C4-2B (cell line): Measurements from ENCODE around the gene BTBD17.

Source experiments
- H3K27ac ChIP-seq: fragments of 450-650 bp; 2 replicates; pipeline ENCODE4 v1.5.1; 2017
- ZFX ChIP-seq: fragments of 450-650 bp; IDR thresholded peaks from 2 replicates; pipeline ENCODE4 v1.6.1; 2017
- TF ChIP-seq, protein P1 (sequence below): fragments of 450-650 bp; conservative IDR thresholded peaks from 2 replicates; pipeline ENCODE4 v1.5.1; 2017; ENCODE audit warnings: mild to moderate bottlenecking

Gene BTBD17

DNA sequence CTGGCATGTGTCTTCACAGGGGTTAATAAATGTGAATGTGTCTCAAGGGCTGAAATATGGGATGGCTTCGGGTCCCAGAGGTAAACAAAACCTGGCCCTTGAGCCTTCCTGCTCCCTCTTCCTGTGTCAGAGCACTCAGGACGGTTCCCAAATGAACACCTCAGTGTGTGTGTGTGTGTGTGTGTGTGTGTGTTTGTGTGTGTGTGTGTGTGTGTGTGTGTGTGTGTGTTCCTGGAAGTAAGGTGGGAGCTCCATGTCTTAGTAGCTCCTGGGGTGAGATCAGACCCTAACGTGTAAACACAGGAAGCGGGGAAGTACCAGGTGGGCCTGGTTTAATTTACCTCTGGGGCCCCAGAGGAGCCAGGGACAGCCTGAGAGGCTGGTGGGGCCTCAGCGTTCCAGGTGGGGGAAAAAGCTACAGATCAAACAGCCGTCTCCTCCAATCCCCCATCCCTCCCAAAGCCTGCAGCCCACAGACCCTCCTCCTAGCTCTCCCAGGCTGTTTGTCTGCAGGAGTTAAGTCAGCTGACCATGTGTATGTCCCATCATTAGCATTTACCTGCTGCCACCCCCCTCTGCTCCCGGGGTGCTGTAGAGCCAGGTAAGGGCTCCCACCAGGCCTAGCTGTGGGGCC is 29.5 kb downstream of the BTBD17 start:
- H3K27ac ChIP-seq: no peak overlapping the region
- TF ChIP-seq ZFX: no peak
- TF ChIP-seq, protein P1, sequence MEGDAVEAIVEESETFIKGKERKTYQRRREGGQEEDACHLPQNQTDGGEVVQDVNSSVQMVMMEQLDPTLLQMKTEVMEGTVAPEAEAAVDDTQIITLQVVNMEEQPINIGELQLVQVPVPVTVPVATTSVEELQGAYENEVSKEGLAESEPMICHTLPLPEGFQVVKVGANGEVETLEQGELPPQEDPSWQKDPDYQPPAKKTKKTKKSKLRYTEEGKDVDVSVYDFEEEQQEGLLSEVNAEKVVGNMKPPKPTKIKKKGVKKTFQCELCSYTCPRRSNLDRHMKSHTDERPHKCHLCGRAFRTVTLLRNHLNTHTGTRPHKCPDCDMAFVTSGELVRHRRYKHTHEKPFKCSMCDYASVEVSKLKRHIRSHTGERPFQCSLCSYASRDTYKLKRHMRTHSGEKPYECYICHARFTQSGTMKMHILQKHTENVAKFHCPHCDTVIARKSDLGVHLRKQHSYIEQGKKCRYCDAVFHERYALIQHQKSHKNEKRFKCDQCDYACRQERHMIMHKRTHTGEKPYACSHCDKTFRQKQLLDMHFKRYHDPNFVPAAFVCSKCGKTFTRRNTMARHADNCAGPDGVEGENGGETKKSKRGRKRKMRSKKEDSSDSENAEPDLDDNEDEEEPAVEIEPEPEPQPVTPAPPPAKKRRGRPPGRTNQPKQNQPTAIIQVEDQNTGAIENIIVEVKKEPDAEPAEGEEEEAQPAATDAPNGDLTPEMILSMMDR: no peak

DNA sequence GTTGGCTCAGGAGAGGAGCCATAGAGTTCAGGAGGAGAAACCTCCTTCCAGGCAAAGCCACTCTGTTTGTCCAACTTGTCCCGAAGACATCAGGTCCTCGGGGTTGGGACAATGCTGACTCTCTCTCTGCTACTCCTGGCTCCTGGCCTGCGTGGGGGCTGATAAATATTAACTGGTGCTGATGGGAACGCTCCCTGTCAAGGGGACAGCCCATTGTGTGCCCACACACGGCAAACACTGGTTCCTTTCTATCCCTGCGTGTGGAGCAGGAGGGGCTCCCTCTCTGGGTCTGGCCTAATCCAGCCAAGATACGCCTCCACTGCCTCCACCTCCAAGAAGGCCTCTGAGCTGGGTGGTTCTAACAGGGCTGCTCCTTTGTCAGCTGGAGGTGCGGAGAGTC is 31.2 kb downstream of the BTBD17 start:
- TF ChIP-seq, protein P1: no peak
- no peak for TF ChIP-seq ZFX
- no peak overlapping the region for H3K27ac ChIP-seq

- no peak for TF ChIP-seq ZFX
- TF ChIP-seq, protein P1: no peak
- no peak overlapping the region for H3K27ac ChIP-seq
These were observed 32.3 kb downstream of the BTBD17 start for GRCh38 chr17:74329378-74329777.

GRCh38 chr17:74328487-74328886 is 33.2 kb downstream of the BTBD17 start:
- no peak for TF ChIP-seq ZFX
- TF ChIP-seq, protein P1: no peak
- H3K27ac ChIP-seq: no peak overlapping the region

DNA sequence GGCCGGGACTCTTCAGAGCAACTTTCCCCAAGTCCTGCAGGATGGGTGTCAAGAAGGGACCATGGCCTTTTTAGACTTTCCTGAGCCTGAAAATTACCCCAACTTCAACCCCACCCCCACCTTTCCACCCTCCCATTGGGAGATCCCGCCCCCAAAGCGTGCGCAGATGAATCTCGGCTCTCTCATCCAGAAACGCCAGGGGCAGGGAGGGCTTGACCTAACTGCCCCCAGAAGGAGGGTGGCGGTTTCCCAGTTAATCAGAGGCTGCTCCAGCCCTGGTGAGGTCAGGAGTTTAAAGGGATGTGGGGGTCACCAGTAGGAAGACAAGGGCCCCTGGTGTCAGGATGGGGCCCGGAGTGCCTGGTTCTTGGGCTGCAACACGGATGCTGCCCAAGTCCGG is 35.2 kb downstream of the BTBD17 start:
- no peak overlapping the region for H3K27ac ChIP-seq
- TF ChIP-seq ZFX: no peak
- TF ChIP-seq, protein P1: no peak

DNA sequence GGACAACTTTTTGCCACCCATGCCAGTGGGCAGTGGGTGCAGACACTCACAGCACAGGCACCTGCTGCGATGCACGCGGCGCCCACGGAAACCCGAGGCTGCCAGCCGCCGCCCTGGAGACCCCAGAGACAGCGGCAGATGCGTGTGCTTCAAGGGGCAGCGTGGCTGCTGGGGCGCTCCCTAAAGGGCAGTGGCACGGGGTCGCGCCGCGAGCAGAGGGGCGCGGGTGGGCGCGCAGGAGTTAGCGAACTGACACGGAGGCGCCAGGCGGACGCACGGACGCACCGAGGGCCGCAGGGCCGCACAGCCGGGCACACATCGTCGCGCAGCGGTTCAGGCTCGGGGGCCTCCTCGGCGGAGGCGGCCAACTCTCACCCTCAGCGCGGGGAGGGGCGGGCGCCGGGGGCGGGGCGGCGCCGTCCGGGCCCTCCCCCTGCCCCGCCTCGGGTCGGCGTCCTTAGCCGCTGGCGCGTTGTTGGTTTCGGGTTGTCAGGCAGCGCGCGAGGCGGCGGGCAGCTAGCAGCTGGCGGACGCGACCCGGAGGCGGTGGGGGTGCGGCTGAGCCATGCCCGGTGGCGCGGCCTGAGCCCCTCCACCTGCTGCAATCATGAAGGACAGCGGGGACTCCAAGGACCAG is 35.8 kb downstream of the BTBD17 start, which contains the start of gene KIF19:
KIF19 (plus strand) TSS at position 484 of the 637 bp plus-strand sequence; CDS start at position 608, 124 bp downstream.
- TF ChIP-seq ZFX: no peak
- TF ChIP-seq, protein P1: no peak
- no peak within 1 kb of the TSS for H3K27ac ChIP-seq

DNA sequence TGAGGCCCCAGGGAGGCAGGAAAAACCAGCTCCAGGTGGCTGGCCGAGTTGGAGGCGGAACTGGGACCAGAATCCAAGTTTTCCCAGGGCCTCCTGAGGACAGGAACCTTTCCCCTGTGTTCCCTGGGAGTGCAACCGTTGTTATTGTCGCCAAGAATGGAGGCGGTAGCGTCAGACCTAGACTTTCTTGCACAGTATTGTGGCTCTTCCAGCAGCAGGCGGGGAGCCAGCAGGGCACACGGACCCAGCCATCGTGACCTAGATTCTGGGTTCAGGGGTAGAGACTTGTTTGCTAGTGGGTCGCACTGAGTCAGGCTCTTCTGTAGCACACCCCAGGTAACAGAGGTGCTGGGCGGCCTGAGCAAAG is 36.3 kb downstream of the BTBD17 start:
- TF ChIP-seq ZFX: no peak
- TF ChIP-seq, protein P1: no peak
- H3K27ac ChIP-seq: no peak overlapping the region
